Right lung (tissue), 5 donors: ENCODE data around the gene AQR. TPM values are rescaled to one million over a fixed set of nuclear protein-coding genes. Genes with fewer than 3 reads are reported as not detected.
"Not testable (repeated sequence)": the region's sequence is repeated elsewhere in the genome, so short reads cannot be mapped to it uniquely, and the experiment has no call there.

ENCODE experiments used
- DNase-seq, 2 donors: peaks; one replicate each; pipeline ENCODE4 v3.0.0-alpha.2; 2013
- polyA plus RNA-seq, 5 donors: library from polyadenylated mRNA; unstranded; fragments of 120-200 nt; gene quantifications; one replicate each; pipeline versions ENCODE4 v1.2.1 to v1.2.3, GENCODE V29; 2013; ENCODE audit warnings: inconsistent platforms in 1 of 5, low replicate concordance in 1 of 5; ENCODE audit not compliant: insufficient read length in 5 of 5, insufficient read depth in 1 of 5

The AQR gene
- polyA plus RNA-seq, 5 donors = 35.2 to 53.4 (median 45.5) TPM

- DNase-seq = no peak
Observed at GRCh38 chr15:34818526-34818925, 151.0 kb downstream of the AQR start.

GRCh38 chr15:34815836-34816235 is 153.7 kb downstream of the AQR start:
- DNase-seq = no peak

- no peak for DNase-seq
Observed at GRCh38 chr15:34813446-34814190, 155.9 kb downstream of the AQR start.

DNA sequence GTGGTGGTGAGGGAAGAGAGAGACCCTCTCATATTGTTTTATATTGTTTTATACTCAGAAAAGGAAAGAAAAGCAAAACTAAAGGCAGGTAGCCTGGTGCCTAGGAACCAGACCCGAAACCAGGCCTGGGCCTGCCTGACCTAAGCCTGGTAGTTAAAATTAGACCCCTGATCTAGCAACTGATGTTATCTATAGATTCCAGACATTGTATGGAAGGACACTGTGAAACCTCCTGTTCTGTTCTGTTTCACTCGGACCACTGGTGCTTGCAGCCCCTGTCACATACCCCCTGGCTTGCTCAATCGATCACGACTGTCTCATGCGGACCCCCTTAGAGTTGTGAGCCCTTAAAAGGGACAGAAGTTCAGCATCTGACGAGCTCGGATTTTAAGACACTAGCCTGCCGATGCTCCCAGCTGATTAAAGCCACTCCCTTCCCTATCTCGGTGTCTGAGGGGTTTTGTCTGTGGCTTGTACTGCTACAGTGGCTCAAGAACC is 156.6 kb downstream of the AQR start:
- not testable (repeated sequence) for DNase-seq

GRCh38 chr15:34812369-34812768 is 157.2 kb downstream of the AQR start:
- no peak for DNase-seq

GRCh38 chr15:34810443-34811129 is 159.0 kb downstream of the AQR start:
- no peak for DNase-seq

DNA sequence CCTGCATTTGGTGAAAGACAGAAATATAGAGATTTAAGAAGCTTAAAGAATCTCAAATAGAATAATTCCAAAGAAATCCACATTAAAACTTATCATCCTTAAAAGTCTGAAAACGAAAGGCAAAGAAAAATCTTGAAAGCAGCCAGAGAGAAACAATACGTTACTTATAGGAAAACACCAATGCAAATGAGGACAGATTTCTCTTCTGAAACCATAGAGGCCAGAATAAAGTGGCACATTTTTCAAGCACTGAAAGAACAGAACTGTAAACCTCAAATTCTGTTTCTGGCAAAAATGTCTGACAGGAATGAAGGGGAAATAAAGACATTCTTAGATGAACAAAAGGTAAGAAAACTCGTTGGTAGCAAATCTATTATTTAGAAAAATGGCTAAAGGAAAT is 160.4 kb downstream of the AQR start:
- no peak for DNase-seq

GRCh38 chr15:34808016-34808415 is 161.5 kb downstream of the AQR start:
- no peak for DNase-seq

DNA sequence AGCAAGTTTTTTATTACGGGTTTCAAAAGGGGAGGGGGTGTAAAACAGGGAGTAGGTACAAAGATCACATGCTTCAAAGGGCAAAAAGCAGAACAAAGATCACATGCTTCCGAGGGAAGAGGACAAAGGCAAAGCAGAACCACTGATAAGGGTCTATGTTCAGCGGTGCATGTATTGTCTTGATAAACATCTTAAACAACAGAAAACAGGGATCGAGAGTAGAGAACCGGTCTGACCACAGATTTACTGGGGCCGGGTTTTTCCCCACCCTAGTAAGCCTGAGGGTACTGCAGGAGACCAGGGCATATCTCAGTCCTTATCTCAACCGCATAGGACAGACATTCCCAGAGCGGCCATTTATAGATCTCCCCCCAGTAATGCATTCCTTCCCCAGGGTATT is 162.3 kb downstream of the AQR start:
- DNase-seq = not testable (repeated sequence)

DNA sequence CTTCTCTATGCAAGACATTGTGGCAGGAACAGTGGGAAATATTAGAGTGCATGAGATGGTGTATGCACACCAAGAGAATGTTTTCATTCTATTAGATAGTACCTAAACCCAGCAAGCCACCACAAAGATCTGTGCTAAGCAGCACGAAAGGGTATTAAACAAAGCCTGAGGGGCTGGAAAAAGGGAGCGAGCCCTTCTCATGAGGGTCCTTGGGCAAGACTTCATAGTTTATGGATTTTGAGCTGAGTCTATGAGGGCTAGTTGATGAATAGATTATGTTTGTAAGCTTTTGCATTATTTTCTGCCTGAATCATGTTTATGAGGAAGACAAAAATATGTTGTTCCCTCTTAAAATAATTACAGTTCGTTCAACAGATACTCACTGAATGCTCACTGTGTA is 164.8 kb downstream of the AQR start:
- no peak for DNase-seq

- DNase-seq = no peak
Observed at GRCh38 chr15:34804113-34804512, 165.4 kb downstream of the AQR start.

GRCh38 chr15:34802803-34803750 is 166.5 kb downstream of the AQR start:
- no peak for DNase-seq

DNA sequence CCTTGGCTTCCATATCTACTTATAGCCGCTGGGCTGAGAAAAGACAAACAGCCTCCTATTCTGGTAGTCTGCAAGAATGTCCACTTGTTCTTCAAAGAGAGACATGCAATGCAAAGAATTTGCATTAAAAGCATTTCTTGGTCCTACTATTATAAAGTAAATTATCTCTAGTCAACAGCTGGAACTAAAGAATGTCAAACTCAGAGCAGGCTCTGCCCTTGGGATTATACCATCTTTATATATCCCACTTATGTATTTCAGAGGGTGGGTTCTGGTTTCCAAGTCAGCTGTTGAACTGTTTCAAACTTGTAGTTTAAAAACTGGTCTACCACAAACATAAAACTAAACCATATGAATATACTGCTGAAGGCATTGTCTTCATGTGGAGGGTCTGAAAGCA is 167.2 kb downstream of the AQR start:
- DNase-seq = no peak

Other genes with a start within 250 kb of the AQR start
- gene GJD2, start 214.7 kb downstream of the AQR start, polyA plus RNA-seq = under 1 TPM in 1 of 5 donors, not detected in 4; 0.19 TPM
- gene ACTC1, start 174.2 kb downstream of the AQR start, polyA plus RNA-seq = 100 to 1,000 TPM in 1 of 5 donors, 10 to 100 TPM in 1, 1 to 10 TPM in 3; 1.3 to 342 (median 4.0) TPM
- gene ZNF770, start 18.5 kb upstream of the AQR start, polyA plus RNA-seq = 10 to 100 TPM; 25.8 to 51.9 (median 43.2) TPM
- under 1 TPM in 4 of 5 donors, not detected in 1; 0.25 to 0.48 (median 0.44) TPM for gene NANOGP8, start 115.6 kb upstream of the AQR start, polyA plus RNA-seq